Astrocyte (in vitro differentiated cells and primary cell): Measurements from ENCODE around the gene OR51E2. TPM values are rescaled to one million over a fixed set of nuclear protein-coding genes. Genes with fewer than 3 reads are reported as not detected.

Experiments used
- DNase-seq: peaks from one replicate; pipeline ENCODE4 v3.0.0-alpha.2; 2010; ENCODE audit warnings: low read depth
- FAIRE-seq: peaks from 2 replicates; lab custom pipeline; 2011; peaks lifted over from hg19 to GRCh38; lab: Jason Lieb, UNC
- H2AFZ ChIP-seq: 2 replicates; pipeline ENCODE4 v1.6.0; 2012; ENCODE audit warnings: low read depth, low read length, inconsistent platforms
- H3K27ac ChIP-seq: 2 replicates; pipeline ENCODE4 v1.5.1; 2011; ENCODE audit warnings: low read depth, low read length, inconsistent platforms
- H3K27me3 ChIP-seq: 2 replicates; pipeline ENCODE4 v1.6.0; 2011; ENCODE audit warnings: low read length, inconsistent platforms; ENCODE audit not compliant: insufficient read depth
- H3K36me3 ChIP-seq: 2 replicates; pipeline ENCODE4 v1.5.1; 2011; ENCODE audit warnings: low read length, inconsistent platforms; ENCODE audit not compliant: insufficient read depth
- H3K4me1 ChIP-seq: 2 replicates; pipeline ENCODE4 v1.5.1; 2011; ENCODE audit warnings: low read length, inconsistent platforms; ENCODE audit not compliant: insufficient read depth
- H3K4me2 ChIP-seq: 2 replicates; pipeline ENCODE4 v1.6.0; 2012; ENCODE audit warnings: low read length, inconsistent platforms
- H3K4me3 ChIP-seq: 2 replicates; pipeline ENCODE4 v1.5.1; 2011; ENCODE audit warnings: low read depth, mild to moderate bottlenecking, low read length, inconsistent platforms; ENCODE audit not compliant: insufficient read depth
- H3K79me2 ChIP-seq: 2 replicates; pipeline ENCODE4 v1.6.0; 2012; ENCODE audit warnings: mild to moderate bottlenecking, low read length, inconsistent platforms; ENCODE audit not compliant: insufficient read depth
- H3K9ac ChIP-seq: 2 replicates; pipeline ENCODE4 v1.6.0; 2012; ENCODE audit warnings: mild to moderate bottlenecking, low read length, inconsistent platforms
- H3K9me3 ChIP-seq: 2 replicates; pipeline ENCODE4 v1.5.1; 2012; ENCODE audit warnings: low read depth, mild to moderate bottlenecking, low read length, inconsistent platforms; ENCODE audit not compliant: insufficient read depth
- H4K20me1 ChIP-seq: 2 replicates; pipeline ENCODE4 v1.6.0; 2012; ENCODE audit warnings: low read length, inconsistent platforms; ENCODE audit not compliant: insufficient read depth
- H3K27ac Mint-ChIP-seq: one replicate; pipeline ENCODE4 v1.8.0; 2021; ENCODE audit warnings: mild to moderate bottlenecking, mixed read lengths; ENCODE audit not compliant: unreplicated experiment
- H3K27me3 Mint-ChIP-seq: one replicate; pipeline ENCODE4 v1.8.0; 2021; ENCODE audit warnings: low read depth, mixed read lengths; ENCODE audit not compliant: unreplicated experiment
- H3K36me3 Mint-ChIP-seq: one replicate; pipeline ENCODE4 v1.8.0; 2021; ENCODE audit warnings: low read depth, mixed read lengths; ENCODE audit not compliant: unreplicated experiment
- H3K4me1 Mint-ChIP-seq: one replicate; pipeline ENCODE4 v1.8.0; 2021; ENCODE audit warnings: low read depth, mixed read lengths; ENCODE audit not compliant: unreplicated experiment
- H3K4me3 Mint-ChIP-seq: one replicate; pipeline ENCODE4 v1.8.0; 2021; ENCODE audit warnings: mild to moderate bottlenecking, moderate library complexity, mixed read lengths; ENCODE audit not compliant: unreplicated experiment
- H3K9me3 Mint-ChIP-seq: one replicate; pipeline ENCODE4 v1.8.0; 2021; ENCODE audit warnings: mild to moderate bottlenecking, mixed read lengths; ENCODE audit not compliant: unreplicated experiment
- CTCF ChIP-seq: IDR thresholded peaks from 2 replicates; pipeline ENCODE4 v1.5.1; 2011; ENCODE audit warnings: low read depth, mild to moderate bottlenecking, inconsistent platforms, low read length, moderate library complexity; ENCODE audit not compliant: insufficient read depth
- EZH2 ChIP-seq: IDR thresholded peaks from 2 replicates; pipeline ENCODE4 v1.6.1; 2012; ENCODE audit warnings: mild to moderate bottlenecking, low read length, inconsistent platforms; ENCODE audit not compliant: insufficient read depth
- total RNA-seq: library from RNA; stranded (reverse); gene quantifications from 2 replicates; pipeline ENCODE4 v1.2.1, GENCODE V29; 2021

The OR51E2 gene
- total RNA-seq, 1 donor from 2014 or later, result 0.27 TPM

- no peak for TF ChIP-seq EZH2
- no peak for TF ChIP-seq CTCF
- no peaks in the 10 kb centered on the region for H3K9me3 ChIP-seq
- peaks cover 1% of the 10 kb centered on the region for H3K9me3 Mint-ChIP-seq
- FAIRE-seq, result no peak
- H3K79me2 ChIP-seq, result no peaks in the 10 kb centered on the region
- H3K36me3 ChIP-seq, result no peaks in the 10 kb centered on the region
- peak; percentile 16 for DNase-seq
- H3K9ac ChIP-seq, result no peak overlapping the region
- H3K4me3 ChIP-seq, result no peak overlapping the region
- peak overlapping the region; percentile 34 for H3K27ac Mint-ChIP-seq
- peaks cover 2% of the 10 kb centered on the region for H3K27me3 Mint-ChIP-seq
- H3K27ac ChIP-seq, result no peak overlapping the region
- no peak overlapping the region for H2AFZ ChIP-seq
- H3K4me1 Mint-ChIP-seq, result peaks cover 13% of the 10 kb centered on the region
- H3K4me1 ChIP-seq, result peaks cover 4% of the 10 kb centered on the region
- H3K4me3 Mint-ChIP-seq, result no peak overlapping the region
- H3K27me3 ChIP-seq, result no peaks in the 10 kb centered on the region
- H3K36me3 Mint-ChIP-seq, result no peaks in the 10 kb centered on the region
- H3K4me2 ChIP-seq, result peak overlapping the region; percentile 25
- H4K20me1 ChIP-seq, result no peaks in the 10 kb centered on the region
Measured at GRCh38 chr11:4672470-4672869, 25.2 kb downstream of the OR51E2 start.

GRCh38 chr11:4671741-4672140 lies 25.9 kb downstream of the OR51E2 start:
- H3K27ac ChIP-seq, result no peak overlapping the region
- DNase-seq (no peak), FAIRE-seq (no peak)
- H3K79me2 ChIP-seq, result no peaks in the 10 kb centered on the region
- H3K9me3 ChIP-seq, result no peaks in the 10 kb centered on the region
- peaks cover 1% of the 10 kb centered on the region for H3K9me3 Mint-ChIP-seq
- H3K4me3 Mint-ChIP-seq, result no peak overlapping the region
- no peaks in the 10 kb centered on the region for H3K36me3 Mint-ChIP-seq
- H3K4me1 Mint-ChIP-seq, result peaks cover 13% of the 10 kb centered on the region
- no peaks in the 10 kb centered on the region for H4K20me1 ChIP-seq
- no peak overlapping the region for H3K27ac Mint-ChIP-seq
- no peak overlapping the region for H3K9ac ChIP-seq
- no peak overlapping the region for H3K4me2 ChIP-seq
- H2AFZ ChIP-seq, result no peak overlapping the region
- TF ChIP-seq EZH2 (no peak), CTCF (no peak)
- peaks cover 4% of the 10 kb centered on the region for H3K4me1 ChIP-seq
- H3K27me3 ChIP-seq, result no peaks in the 10 kb centered on the region
- no peaks in the 10 kb centered on the region for H3K36me3 ChIP-seq
- no peak overlapping the region for H3K4me3 ChIP-seq
- peaks cover 2% of the 10 kb centered on the region for H3K27me3 Mint-ChIP-seq

DNA sequence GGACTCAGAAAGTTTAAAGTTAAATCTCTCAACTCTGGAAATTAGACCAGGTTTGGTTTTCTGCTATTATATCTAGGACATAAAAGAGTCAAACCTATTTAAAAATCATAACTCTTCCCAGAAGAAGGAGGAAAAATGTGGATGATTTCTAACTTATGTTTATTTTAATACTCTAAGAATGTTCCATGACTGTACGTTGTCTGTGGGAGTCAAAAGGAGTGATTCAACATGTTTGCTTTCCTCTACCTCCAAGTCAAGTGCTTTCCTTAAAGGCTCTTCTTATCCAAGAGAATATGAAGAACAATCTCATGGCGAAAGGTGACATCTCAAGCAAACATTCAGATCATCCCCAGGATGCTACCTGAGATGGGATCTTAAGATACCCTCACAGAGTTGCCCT lies 32.2 kb downstream of the OR51E2 start:
- no peak overlapping the region for H3K27ac Mint-ChIP-seq
- FAIRE-seq, result no peak

More for the DNA sequence above, 32.2 kb downstream of the OR51E2 start:
- Histone ChIP-seq H3K4me1 (no peaks in the 10 kb centered on the region), H3K4me2 (no peak overlapping the region), H2AFZ (no peak overlapping the region), H3K36me3 (no peaks in the 10 kb centered on the region), H3K9ac (no peak overlapping the region), H4K20me1 (no peaks in the 10 kb centered on the region), H3K27ac (no peak overlapping the region), H3K27me3 (no peaks in the 10 kb centered on the region), H3K9me3 (no peaks in the 10 kb centered on the region), H3K79me2 (no peaks in the 10 kb centered on the region), H3K4me3 (no peak overlapping the region)
- Mint-ChIP-seq H3K27me3 (no peaks in the 10 kb centered on the region), H3K9me3 (no peaks in the 10 kb centered on the region), H3K36me3 (no peaks in the 10 kb centered on the region), H3K4me3 (no peak overlapping the region), H3K4me1 (no peaks in the 10 kb centered on the region)
- no peak for TF ChIP-seq EZH2
- no peak for TF ChIP-seq CTCF
- DNase-seq, result peak; percentile 6
